GM12873 (cell line): ENCODE measurements around the gene BET1L.
"Not testable (repeated sequence)": the region's sequence is repeated elsewhere in the genome, so short reads cannot be mapped to it uniquely, and the experiment has no call there.

Experiments
- TF ChIP-seq, protein P1 (sequence below): IDR thresholded peaks from 2 replicates; pipeline ENCODE4 v1.5.1; 2012; ENCODE audit warnings: low read depth, mild to moderate bottlenecking, moderate library complexity, low read length, control low read depth; ENCODE audit not compliant: insufficient read depth; ENCODE audit errors: missing control alignments

BET1L gene

DNA sequence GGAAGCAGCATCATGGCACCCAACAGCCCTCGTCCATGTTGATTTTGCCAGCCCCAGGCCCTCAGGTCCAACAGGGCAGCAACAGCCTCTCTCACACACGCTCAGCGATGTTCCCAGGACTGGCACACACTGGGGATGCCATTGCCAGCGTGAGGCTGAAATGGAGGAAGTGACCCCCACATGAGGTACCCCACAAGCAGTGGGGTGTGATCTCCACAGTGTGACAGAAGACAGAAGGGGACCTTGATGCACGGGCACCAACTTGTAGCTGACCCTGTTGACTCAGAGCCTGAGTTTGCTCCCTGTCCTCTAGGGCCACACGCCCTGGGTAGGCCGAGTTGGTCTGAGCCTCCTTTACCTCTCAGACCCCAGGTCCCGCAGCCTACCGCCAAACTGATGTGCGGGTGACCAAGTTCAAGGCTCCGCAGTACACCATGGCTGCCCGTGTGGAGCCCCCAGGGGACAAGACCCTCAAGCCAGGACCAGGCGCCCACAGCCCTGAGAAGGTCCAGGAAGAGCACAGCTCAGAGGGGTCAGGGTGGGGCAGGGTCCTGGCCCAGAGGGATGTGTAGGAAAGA, 8.1 kb downstream of the BET1L start:
- TF ChIP-seq, protein P1, sequence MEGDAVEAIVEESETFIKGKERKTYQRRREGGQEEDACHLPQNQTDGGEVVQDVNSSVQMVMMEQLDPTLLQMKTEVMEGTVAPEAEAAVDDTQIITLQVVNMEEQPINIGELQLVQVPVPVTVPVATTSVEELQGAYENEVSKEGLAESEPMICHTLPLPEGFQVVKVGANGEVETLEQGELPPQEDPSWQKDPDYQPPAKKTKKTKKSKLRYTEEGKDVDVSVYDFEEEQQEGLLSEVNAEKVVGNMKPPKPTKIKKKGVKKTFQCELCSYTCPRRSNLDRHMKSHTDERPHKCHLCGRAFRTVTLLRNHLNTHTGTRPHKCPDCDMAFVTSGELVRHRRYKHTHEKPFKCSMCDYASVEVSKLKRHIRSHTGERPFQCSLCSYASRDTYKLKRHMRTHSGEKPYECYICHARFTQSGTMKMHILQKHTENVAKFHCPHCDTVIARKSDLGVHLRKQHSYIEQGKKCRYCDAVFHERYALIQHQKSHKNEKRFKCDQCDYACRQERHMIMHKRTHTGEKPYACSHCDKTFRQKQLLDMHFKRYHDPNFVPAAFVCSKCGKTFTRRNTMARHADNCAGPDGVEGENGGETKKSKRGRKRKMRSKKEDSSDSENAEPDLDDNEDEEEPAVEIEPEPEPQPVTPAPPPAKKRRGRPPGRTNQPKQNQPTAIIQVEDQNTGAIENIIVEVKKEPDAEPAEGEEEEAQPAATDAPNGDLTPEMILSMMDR: no peak

DNA sequence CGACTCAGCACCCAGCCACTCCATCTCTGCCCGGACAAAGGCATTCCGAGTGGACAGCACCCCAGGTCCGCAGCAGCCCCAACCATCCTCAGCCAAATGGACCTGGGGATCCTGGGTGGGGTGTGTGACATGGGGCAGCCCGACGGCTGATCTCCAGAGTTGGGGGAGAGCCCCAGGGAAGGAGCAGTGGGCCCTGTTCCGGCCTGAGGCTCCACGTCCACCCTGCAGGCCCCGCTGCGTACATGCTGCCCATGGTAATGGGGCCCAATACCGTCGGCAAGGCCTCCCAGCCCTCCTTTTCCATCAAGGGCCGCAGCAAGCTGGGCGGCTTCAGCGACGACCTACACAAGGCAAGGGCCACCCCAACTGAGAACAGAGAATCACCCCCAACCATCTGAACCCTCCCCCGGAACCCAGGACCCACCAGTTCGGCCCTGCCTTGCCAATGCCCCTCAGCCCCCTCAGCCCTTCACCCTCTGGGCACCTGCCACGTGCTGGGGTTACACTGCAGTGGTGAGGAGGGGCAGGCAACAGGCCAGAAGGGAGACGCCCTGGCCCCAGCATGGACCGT, 8.9 kb downstream of the BET1L start:
- TF ChIP-seq, protein P1: no peak

DNA sequence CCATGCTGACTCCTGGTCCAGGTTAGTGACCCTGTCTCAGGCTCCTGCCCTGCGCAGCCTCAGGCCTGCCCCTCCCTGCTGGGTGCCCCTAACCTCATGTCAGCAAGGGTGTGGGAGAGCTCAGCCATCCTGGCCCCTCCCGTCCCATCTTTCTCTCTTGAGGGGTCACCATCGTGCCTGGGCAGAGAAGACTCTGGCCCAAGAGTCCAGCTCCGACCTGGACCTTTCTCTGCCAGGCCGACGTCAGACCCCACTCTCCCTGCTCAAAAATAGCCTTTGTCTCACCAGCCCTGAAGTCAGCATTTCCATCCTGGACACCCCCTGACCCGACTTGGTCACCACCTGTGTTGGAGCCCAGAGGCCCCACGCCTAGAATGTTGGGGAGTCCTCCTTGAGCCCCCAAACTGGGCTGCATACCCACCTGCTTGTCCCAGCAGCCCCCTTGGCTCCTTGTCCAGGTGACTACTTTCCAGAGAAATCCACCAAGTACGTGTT, 9.4 kb downstream of the BET1L start:
- TF ChIP-seq, protein P1: no peak

DNA sequence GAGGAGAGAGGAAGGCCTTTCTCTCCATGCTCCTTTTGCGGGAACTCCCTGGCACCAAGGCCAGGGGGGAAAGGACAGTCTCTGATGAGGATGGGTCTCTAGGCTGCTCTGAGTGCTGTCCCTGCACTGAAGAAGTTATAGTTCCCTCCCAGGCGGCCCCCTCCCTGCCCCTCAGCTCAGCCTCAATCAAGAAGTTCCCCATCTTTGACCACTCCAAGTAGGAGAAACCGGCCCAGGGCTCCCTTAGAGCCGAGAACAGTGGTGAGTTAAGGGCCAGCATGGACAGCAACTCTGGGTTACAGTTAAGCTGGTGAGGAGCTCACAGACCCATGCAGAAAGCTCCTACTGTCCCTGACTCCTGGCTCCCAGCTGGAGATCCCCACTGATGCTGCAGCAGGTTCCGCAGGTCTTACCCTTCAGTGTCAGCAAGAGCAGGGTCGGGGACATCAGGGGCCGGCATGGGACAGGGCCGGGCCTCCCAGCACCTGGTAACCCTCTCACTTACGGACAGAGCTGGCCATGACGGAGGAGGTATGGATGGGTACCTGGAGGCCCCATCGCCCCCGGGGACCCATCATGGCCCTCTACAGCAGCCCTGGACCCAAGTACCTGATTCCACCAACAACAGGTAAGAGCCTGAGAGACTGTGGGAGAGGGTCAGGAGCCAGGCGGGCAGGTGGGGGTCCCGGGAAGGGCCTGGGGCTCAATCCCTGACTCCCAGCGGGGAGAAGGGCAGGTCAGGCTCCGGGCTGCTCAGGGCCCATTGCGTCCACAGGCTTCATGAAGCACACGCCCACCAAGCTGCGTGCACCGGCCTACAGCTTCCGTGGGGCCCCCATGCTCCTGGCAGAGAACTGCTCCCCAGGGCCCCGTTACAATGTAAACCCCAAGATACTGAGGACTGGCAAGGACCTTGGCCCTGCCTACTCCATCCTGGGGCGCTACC, 10.1 kb downstream of the BET1L start:
- TF ChIP-seq, protein P1: no peak

DNA sequence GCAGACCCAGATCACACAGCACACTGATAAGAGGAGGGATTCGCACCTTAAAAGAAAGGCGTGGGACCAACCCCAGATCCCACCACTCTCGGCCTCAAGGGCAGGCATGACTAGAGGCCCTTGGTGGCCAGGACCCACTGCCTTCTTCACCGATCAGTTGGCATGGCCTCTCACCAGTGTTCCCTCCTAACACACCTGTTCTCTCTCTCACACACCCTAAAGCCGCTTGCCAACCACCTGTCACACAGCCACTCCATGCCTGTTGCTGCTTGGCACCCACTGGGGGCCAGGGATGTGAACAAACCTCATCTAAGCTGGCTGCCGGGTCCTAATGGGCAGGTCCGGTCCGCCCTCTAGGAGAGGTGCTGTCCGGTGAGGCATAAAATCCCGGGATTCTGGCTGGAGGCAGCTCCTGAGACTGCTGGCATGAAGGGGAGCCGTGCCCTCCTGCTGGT, 14.5 kb downstream of the BET1L start, which contains the start of gene SCGB1C1:
Gene SCGB1C1 (plus strand): TSS at position 405 of the 455 bp plus-strand sequence. CDS start 22 bp downstream, at position 427.
- TF ChIP-seq, protein P1: not testable (repeated sequence)

DNA sequence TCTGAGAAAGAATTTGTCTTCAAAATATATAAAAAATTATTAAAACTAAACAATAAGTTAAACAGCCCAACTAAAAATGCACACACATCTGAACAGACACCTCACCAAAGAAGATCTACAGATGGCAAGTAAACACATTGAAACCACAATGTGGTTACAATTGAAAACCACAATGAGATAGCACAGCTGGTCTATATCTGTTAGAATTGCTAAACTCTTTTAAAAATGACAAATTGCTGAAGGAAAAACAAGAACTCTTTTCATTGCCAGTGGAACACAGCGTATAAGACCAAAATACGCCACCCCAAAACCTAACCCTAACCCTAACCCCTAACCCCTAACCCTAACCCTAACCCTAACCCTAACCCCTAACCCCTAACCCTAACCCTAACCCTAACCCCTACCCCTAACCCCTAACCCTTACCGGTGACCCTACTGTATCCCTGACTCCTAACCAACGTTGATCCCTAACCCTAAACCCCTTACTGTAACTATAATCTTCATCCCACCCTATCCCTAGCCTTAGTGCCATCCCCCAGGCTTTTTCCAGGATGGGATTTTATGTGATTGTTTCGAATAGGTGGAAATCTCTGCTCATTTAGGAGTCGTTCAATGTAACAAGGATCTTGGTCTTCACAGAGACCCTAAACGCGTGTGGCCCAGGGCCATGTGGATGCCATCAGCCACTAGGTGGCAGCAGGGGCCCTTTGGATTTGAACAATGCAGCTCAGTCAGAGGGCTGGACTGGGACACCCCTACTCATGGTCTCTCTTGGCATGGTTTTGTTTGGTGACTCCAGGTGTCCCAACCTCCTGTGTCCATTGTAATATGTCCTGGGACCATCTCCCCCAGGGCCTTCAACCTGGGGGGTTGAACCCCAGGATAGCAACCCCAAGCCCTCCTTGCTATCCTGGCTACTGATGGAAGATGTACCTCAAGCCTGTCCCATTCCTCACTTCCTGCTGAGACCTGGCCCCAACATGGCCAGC, 15.4 kb downstream of the BET1L start:
- TF ChIP-seq, protein P1: peak; percentile 47
